ENCODE results near the gene ROMO1.
A peak's percentile ranks its signal among the peaks of the same experiment; 100 is the strongest.
"Not testable (repeated sequence)": the region's sequence is repeated elsewhere in the genome, so short reads cannot be mapped to it uniquely, and the experiment has no call there.

Gene ROMO1

DNA sequence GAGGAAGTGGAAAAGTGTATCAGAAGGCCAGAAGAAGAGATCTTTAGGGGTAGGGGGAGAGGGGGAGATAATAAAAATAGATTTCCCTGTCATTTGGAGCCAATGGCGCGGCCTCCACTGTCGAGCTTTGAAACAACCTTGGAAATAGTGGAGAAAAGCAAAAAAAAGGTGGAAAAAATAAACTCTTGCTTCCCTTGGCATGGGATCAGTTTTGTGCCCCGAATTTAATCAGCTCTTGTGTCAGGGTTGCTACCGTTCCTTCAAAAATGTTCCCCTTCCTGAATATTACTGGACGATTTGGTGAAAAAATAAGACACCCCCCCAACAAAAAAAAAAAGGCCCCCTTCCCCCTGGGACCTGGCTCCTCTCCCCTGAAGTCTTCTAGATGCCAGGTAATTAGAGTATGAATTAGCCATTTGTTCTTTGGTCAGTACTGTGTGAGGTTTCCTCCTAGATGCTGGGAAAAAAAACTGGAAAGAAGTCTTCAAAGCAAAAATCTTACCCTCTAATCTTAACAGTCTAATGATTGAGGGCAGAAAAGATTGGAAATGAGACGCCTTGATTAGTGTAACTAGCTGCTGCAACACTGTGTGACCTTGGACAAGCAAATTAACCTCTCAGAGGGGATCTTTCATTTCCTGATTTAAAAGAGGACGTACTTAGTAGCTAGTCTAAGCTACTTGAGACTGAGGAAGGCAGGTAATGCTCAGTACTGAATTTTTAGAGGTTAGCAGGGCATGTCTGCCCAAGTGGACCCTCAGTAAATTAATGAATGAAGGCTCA lies 43.7 kb downstream of the ROMO1 start:
- POLR2A ChIA-PET: interaction anchor here (0.6 to 3.7 kb wide), 57 partner anchors 8 to 628 kb away, joined by 3 to 53 read pairs (median 5); partner anchors contain the start of genes CEP250, CPNE1, ERGIC3 and PHF20
- no peak for DNase-seq (ENCODE audit: extremely low spot score)
- CTCF ChIA-PET: no interaction called here
- TF ChIP-seq ELF4 (IDR thresholded peaks at IDR 0.05) (peak; percentile 67; the same call in 1 of the 2 replicates), ZNF384 (IDR thresholded peaks at IDR 0.05) (no peak)

DNA sequence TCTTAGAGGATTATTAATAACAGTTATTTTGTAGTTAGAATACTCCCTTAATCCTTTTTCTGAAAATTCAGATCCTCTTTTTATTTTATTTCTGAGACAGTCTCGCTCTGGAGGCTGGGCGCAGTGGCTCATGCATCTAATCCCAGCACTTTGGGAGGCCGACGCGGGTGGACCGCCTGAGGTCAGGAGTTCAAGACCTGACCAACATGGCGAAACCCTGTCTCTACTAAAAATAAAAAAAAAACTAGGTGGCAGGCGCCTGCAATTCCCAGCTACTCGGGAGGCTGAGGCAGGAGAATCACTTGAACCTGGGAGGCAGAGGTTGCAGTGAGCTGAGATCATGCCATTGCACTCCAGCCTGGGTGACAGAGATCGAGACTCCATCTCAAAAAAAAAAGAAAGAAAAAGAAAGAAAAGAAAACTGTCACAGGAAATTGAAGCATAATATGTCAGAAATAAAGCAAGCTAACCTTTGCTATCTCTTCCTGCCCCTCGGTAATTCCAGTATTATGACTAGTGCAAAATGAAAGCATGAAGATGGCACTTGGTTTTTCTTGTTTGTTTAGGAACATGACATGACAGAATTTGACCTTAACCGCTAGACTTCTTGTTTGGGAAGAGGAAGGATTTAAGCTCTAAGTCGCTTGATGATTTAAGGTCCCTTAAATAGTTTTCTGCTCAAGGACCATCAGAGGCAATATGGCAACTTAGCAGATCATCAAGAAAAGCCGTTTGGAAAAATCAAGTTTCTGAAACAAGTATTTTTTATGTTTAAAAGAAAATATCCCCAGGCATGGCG lies 44.7 kb downstream of the ROMO1 start:
- DNase-seq (ENCODE audit: extremely low spot score): no peak
- no peak for TF ChIP-seq FOXM1 (IDR thresholded peaks at IDR 0.05; ENCODE audit: borderline replicate concordance)
- no peak for TF ChIP-seq NFRKB (IDR thresholded peaks at IDR 0.05)
- no peak for TF ChIP-seq TARDBP (IDR thresholded peaks at IDR 0.05)
- no peak for TF ChIP-seq BHLHE40 (IDR thresholded peaks at IDR 0.05; ENCODE audit: borderline replicate concordance)
- TF ChIP-seq FOXK2 (IDR thresholded peaks at IDR 0.05): no peak
- TF ChIP-seq HDGF (IDR thresholded peaks at IDR 0.05; ENCODE audit: borderline replicate concordance): no peak
- TF ChIP-seq LEF1 (IDR thresholded peaks at IDR 0.05; ENCODE audit: borderline replicate concordance): no peak
- TF ChIP-seq CTBP1 (IDR thresholded peaks at IDR 0.05; ENCODE audit: borderline replicate concordance): no peak
- ChIA-PET POLR2A (interaction anchor here (1.0 to 3.7 kb wide), 12 partner anchors 12 to 211 kb away, joined by 3 to 53 read pairs (median 17); partner anchors contain the start of genes PHF20 and SCAND1), CTCF (no interaction called here)

DNA sequence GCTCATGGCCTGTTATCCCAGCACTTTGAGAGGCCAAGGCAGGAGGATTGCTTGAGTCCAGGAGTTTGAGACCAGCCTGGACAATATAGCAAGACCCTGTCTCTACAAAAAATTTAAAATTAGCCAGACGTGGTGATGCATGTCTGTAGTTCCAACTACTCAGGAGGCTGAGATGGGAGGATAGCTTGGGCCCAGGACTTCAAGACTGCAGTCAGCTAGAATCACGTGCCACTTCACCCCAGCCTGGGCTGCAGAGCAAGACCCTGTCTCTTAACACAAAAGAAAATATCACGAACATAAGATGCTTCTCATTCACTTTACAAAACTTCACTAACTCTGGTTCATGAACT lies 45.3 kb downstream of the ROMO1 start:
- CTCF ChIA-PET; DNase-seq (ENCODE audit: extremely low spot score): not testable (repeated sequence)
- POLR2A ChIA-PET: interaction anchor here (3.7 kb wide), 2 partner anchors 11 to 27 kb away, joined by 32 to 53 read pairs; partner anchors contain the start of gene PHF20
